Stimulated activated CD4-positive, alpha-beta T cell treated with anti-CD3 and anti-CD28 coated beads, Interleukin-1b, Interleukin-23, amount 100 ng/mL, for 48 hours (primary cell): Measurements from ENCODE around the gene TLR6.

Source experiments
- DNase-seq: peaks from one replicate; pipeline ENCODE4 v3.0.0-alpha.2; 2020

The TLR6 gene, protein sequence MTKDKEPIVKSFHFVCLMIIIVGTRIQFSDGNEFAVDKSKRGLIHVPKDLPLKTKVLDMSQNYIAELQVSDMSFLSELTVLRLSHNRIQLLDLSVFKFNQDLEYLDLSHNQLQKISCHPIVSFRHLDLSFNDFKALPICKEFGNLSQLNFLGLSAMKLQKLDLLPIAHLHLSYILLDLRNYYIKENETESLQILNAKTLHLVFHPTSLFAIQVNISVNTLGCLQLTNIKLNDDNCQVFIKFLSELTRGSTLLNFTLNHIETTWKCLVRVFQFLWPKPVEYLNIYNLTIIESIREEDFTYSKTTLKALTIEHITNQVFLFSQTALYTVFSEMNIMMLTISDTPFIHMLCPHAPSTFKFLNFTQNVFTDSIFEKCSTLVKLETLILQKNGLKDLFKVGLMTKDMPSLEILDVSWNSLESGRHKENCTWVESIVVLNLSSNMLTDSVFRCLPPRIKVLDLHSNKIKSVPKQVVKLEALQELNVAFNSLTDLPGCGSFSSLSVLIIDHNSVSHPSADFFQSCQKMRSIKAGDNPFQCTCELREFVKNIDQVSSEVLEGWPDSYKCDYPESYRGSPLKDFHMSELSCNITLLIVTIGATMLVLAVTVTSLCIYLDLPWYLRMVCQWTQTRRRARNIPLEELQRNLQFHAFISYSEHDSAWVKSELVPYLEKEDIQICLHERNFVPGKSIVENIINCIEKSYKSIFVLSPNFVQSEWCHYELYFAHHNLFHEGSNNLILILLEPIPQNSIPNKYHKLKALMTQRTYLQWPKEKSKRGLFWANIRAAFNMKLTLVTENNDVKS

DNA sequence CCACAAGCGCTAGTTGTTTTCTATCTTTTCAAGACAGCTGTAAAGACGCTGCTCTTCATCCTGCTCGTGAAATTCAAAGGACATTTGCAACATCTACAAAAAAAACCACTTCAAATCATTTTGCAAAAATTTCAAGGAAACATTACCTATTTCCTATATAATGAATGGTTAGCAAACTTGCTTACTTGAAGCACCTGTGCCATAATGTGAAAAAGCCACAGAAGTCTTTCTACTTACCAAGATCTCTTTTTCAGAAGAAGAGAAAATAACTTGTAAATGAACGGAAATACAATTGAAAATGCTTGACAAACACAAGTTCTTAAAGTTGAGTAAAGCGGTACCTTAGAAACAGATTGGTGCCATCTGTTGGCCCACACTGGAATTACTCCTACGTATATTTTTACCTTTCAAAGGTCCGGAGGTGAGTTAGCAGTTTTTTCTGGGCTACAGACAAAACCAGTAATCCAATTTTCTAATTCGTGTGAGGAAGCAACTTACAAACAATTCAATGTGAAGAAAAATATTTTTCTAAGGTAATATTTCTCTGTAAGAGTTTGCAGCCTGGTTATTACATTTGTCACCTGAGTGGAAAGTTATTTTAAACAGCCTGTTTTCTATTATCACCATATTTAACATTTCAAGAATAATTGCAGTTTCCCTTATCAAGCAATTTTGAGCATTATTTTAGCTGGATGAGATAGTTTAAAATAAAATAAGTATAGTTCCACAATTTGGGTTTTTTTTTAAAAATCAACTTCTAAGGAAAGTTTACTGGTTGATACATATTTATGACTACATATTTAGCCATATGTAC, at the start of gene TLR6:
TSS of gene TLR6 (minus strand) at position 294 of the 814 bp plus-strand sequence. CDS start 27,344 bp downstream, outside the sequence.
- peak; percentile 51 for DNase-seq

DNA sequence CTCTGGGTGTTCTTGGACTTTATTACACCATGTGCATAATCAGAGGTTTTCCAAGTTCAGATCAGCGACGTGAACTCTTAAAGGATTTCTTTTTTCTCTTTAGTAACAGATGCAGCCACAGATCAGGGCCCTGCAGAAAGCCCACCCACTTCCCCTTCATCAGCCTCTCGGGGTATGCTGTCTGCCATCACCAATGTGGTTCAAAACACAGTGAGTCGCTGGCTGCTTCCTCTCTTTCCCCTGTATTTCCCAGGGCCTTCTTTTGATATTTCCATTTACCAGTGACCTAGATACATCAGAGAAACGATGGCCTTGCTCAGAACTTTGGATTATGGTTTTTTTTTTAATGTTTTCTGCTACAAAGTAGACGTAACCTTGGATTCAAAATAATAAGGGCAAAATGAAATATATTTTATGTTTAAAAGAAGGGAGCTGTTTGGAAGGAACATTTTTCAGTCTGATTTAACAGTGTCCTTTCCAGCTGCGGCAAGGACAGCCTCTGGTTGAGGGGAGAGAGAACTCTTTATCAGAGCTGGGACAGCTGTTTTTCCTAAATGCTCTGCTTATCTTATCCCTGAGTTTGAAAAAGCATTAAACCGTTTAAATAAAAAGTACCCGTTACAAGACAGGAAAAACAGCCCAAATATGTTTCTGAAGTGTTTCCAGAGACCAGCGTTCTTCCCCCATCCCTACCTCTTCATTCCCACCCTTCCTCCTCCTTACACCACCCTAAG, 49.2 kb upstream of the TLR6 start:
- no peak for DNase-seq

DNA sequence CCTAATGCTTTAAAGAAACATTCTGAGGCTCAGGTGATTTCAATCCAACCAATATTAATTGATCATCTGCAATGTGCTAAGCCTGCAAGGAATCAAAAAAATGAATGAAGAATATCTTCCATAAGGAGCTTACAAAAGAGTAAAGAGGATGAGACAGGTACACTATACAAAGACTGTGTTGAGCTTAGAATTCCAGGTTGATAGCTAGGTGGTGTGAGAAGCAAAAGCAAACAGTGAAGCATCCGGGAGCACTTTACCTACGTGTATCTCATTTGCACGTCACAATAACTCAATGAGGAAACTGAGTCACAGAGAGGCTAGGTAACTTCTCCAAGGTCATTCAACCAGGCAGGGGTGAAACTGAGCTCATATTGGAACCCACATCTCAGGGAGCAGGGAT, 48.1 kb upstream of the TLR6 start:
- DNase-seq = no peak

DNA sequence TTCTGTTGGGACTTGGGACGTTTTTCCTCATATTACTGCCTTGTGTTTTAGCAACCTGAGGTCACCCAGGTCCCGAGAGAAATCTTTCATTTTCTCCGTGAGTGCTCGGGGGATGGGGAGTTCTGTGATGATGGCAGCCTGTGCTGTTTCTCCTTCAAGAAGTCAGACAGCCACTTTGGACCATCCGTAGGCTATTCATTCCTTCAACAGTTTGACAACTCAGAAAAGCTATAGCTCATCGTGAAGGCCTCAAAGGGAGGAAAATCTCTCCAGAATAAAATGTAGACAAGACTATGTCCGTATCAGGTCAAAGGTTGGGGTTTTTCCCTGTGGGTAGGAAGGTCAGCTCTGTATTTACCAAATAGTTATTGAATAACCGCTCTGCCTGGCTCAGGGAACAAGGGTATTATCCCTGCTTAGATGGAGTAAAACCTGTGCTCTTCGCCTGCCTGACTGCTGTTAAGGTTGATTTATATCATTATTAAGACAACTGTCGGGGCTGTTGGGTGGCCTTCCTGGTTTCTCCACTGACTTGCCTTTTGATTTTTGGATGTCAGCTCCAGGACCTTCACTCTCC, 47.6 kb upstream of the TLR6 start:
- DNase-seq = no peak

DNA sequence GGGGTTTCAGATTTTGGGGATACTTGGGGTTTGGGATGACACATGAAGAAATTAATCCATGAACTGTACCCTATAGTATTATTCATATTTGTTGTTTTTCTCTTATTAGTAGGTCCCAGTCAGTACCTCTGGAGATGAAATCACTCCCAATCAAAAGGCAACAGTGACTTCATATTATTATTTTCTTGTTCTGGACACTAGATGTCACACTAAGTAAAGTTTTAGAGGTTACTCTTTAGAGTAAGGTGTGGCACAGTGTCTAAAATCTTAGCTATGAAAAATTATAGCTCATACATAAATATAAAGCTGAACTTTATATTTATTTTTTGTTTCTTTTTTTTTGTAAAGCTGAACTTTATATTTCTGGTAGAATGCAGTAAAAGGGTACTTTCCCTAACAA, 46.1 kb upstream of the TLR6 start:
- no peak for DNase-seq

DNA sequence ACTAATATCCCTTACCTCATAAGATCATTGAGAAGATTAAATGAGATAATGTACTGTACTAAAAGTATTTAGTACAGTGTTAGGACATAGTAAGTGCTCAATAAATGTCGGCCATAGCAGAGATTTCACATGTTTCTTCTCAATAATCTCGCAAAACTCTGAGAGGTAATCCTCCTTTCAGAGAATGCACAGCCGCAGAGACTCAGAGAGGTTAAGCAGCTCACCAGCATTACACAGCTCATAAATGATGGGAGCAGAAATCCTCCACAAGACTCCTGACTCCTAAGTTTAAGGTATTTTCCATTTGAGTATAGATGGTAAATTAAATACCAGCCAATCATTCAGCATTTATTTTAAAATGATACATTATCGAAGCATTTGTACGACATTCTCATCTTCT, 45.6 kb upstream of the TLR6 start:
- DNase-seq = no peak

DNA sequence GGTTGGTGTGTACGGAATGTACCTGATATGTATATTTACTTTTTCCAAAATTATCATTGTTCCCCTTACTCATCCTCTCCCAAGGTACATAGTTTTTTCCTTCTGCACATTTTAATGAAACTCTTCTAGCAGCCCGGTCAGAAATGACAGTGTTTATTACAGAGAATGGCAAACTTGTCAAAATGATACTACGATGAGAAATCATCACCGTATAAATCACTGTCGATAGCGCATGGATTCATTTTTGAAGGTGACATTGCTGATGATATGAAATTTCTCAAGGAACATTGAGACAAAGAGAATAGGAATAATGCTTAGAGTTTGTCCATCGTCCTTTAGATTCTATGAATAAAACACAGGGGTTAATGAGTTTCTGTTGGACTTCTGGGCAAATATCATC, 41.6 kb upstream of the TLR6 start:
- DNase-seq = no peak

DNA sequence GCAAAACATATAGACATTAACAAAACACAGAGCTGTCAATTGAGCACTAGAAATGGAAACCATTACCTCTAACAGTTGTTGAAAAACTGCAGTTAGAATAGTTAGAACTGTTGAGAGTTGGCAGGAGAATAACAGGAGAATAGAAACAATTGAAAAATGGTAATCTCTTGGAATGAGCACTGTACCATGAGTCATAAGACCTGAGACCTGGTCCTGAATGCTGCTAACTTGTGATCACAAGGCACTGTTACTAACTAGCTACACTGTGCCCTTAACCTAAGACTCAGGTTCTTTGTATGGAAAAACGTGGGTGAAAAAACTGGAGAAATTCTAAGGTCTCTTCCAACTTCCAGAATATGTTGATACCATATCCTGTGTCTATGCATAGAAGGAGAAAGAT, 40.3 kb upstream of the TLR6 start:
- DNase-seq = no peak

DNA sequence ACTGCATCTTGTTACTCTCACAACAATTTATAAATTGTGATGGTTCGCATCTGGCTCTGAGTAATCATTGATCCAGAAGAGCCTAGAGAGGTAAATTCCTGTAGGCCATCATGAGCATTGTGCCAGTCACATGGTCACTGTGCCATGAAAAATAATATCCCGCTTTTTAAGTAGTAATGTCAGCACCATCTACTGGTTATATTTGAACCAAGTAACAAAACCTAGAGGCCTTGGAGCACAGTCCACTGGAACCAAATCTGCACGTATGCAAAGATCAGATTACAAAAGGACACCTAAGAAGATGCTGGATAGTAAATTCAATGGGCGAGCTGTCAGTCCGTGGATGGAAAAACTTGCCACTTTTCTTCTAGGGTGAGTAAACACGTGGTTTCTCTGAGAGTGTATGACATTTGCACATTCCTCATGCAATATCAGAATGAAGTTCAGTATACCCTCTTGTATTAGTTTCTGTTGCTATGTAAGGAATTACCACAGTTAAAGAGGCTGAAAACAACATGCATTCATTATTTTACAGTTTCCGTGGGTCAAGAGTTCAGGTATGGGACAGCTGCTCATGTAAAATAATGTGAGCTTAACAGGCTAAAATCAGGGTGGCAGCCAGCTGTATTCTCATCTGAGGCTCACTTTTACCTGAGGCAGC, 37.8 kb upstream of the TLR6 start:
- no peak for DNase-seq

DNA sequence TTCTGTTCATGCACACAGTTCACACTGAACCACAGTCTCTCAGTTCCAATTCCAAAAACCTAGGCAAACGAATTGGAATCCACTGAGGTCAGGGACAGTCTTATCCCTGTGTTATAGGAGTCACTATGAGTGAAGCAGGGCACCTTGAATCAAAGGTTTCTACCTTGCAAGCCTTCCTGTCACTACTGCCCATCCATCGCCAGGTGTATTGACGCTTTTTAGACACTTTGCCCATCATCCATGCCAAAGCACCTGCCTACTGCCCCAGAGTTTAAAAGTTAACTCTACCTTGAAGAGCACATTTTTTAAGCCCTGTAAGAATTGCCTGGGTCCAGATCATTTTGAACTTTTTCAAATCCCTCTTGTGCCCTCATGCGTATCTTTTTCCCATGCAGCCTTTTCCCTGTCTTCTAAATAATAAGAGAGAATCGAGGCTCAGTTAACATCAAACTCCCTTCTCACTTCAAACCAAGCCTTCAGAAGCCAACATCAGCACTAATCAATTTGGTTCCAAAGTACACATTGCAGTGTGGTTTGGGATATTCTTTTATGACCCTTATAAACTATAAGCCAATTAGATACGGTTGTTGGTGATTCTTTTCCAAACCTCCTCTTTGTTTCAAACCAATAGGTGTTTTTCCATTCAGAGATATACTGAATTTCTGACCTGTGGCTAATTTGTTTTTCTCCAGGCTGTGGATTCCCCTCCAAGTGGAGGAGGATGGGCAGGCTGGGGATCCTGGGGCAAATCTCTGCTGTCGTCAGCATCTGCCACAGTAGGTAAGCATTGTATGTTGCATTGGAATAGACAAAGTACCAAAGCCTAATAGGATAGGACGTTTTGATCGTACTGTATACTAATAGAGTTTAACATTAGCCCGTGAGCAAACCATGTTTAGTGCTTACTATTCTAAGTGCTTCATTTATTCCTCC, 34.7 kb upstream of the TLR6 start:
- no peak for DNase-seq

DNA sequence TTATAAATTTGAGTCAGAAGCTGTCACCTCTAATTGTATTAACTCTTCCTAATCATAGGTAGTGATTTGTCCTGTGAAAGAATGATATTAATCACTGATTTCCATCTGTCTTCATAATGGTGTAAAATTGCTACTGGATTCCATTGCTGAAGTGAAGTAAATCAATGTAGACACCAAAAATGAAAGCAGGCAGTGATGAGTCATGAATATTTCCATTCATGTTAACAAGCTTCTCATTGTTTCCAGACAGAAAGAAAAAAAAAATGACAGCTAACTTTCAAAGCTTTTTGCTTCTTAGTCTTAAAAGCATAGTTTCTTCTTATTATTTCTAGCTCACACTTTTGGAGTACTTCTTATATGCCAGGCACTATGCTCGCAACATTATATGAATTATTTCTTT, 32.5 kb upstream of the TLR6 start:
- DNase-seq = no peak

DNA sequence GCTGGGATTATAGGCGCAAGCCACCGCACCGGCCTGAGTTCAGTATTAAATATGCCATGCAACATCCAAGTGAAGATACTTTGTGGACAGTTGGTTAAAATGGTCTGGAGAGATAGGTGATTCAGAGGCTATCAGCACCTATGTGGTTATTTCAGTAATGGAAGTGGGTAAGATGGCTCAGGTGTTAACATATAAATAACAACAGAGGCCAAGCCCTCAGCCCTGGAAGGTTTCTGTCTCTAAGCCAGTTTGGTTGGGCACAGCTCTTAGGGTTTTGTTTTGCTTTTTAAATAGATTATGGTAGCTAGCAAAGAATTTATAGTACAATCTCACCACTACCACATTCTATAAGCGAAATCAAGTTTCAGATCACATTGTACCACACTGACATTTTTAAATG, 27.6 kb upstream of the TLR6 start:
- DNase-seq = no peak

DNA sequence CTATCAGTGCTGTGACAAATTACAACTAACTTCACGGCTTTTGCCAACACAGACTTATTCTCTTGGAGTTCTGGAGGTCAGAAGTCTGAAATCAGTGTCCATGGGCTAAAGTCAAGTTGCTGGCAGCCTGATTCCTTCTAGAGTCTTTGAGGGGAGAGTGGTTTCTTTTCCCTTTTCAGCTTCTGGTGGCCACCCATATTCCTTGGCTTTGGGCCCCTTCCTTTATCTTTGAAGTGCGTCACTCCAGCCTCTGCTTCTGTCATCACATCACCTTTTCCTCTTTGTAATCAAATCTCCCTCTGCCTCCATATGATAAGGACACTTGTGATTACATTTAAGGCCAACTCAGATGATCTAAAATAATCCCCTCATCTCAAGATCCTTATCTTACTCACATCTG, 20.0 kb upstream of the TLR6 start:
- no peak for DNase-seq

DNA sequence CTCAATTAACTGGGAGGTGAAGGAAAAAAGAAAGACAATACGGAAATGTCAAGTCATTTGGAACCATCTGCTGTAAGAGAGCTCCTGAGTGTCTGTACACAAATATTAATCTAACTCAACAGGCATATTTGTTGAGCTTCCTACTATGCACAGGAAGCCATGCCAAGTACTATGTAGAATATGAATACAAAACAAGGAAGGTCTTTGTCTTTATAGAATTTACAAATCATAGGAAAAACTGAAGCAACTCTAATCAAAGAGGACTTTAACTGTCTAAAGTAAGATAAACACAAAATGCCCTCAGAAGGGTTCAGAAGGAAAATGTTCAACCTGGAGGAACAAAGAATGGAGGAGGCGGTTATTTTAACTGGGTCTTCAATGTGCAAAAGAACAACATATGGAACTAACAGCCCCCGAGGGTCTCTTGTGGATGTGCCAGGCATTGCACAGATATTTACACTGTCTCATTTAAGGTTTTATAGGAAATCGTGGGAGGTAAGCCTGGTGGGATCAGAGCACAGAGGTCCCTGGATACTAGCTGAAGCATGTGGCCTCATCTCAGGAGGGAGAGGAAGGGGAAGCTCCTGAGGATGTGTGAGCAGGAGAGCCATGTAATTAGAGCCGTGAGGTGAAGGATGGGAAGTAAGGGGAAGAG, 16.8 kb upstream of the TLR6 start:
- no peak for DNase-seq

DNA sequence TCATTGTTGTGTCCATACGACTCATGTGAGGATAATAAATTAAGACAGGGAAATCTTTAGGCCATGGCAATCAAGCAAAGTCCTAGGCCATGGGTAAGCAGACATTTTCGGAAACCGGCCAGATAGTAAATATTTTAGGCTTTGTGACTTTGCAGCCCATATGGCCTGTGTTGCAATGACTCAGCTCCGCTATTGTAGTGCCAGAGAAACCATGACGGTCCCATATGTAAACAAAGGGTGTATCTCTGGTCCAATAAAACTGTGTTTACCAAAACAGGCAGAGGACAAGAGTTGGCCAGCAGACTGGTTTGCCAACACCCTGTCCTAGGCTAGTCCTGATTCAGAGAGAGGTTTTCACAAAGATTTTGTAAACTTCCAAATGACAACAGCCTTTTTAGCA, 16.0 kb upstream of the TLR6 start:
- DNase-seq = no peak

DNA sequence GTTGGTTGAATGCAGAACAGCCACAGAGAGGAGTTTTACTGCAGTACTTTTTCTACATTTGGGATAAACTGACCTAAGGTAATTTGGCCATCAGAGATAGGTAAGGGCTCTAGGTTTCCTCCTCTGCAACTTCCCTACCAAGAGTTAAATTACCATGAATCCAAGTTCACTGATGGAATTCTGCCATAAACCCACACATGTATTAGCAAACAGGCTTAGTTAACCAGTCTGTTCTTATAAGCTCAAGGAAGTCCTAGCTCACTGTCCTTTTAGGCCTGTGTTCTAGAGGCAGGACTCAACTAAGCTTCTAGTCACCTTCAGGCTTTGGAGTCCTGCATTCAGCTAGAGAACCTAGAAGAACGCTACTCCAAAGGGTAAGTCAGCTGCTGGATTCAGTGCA, 15.0 kb upstream of the TLR6 start:
- DNase-seq = no peak

DNA sequence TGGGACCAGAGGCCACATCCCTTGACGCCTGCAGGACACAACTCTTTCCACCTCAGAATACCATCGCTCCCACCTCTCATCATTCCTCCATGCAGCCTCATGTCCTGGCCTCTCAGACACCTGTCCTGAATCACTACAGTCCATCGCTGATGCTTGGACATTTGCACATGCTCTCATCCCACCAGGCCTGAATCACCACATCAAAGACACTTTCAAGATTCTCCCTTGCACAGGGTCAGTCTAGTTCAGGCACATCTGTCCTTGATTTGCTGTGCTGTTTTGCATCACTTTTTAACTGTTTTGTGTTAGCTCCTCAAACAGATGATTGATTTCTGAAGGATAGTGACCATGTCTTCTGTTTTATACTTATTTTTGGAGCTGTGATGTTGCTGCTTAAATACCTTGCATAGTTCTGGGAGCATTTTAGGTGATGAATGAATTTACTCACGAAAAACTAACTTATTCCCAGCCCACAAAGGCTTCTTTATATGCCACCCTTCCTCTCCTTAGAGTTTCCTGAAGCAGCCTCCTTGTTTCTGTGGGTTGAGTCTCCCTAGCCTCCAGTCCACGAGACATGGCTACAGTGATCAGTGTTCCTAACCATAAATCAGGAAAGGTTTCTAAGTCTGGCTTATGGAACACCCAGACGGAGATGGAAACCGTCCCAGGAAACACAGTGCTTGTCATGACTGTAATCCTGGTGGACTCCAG, 13.6 kb upstream of the TLR6 start:
- no peak for DNase-seq

DNA sequence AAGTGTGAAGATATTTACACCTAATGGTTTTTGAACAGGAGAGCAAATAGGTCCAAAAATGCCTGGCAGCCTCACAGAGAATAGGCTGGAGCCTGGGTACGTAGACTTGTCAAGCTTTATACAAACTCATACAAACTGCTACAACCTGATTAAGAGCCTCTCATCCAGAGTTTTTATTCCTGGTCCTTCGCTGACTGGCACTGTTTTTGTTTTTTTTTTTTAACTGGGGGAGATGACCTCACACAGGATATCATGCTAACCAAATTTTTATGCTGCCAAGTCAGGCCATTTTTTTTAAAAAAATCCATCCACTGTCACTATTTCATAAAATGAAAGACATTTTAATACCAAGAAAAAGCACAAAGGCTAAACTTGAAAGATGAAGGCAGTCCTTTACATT, 12.9 kb upstream of the TLR6 start:
- no peak for DNase-seq
